Islet of Langerhans (tissue), 1 donor: ENCODE measurements around the gene KRT9.
"Not testable (repeated sequence)": the region's sequence is repeated elsewhere in the genome, so short reads cannot be mapped to it uniquely, and the experiment has no call there.

ENCODE experiments used
- FAIRE-seq: peaks from one replicate; lab custom pipeline; 2011; peaks lifted over from hg19 to GRCh38; lab: Jason Lieb, UNC

The KRT9 gene

GRCh38 chr17:41546819-41547218 lies 25.0 kb downstream of the KRT9 start:
- no peak for FAIRE-seq

GRCh38 chr17:41545829-41546410 lies 25.9 kb downstream of the KRT9 start:
- no peak for FAIRE-seq

GRCh38 chr17:41544935-41545334 lies 26.9 kb downstream of the KRT9 start:
- no peak for FAIRE-seq

DNA sequence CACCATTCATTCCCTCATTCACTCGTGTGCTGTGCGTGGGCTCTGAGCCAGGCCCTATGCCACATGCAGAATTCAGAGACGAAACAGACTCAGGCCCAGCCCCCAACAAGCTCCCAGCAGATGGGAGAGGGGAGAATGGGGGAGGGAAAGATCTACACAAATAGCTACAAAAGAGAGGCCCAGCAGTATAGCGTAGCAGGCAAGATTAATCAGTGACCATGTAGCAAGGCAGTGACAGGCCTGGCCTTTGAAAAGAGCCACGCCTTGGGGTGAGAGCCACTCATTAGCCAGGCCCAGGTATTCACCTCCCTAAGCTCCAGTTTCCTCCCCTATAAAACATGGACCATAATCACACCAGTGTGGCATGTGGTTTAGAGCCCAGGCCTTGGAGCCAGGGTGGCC lies 27.4 kb downstream of the KRT9 start:
- no peak for FAIRE-seq

DNA sequence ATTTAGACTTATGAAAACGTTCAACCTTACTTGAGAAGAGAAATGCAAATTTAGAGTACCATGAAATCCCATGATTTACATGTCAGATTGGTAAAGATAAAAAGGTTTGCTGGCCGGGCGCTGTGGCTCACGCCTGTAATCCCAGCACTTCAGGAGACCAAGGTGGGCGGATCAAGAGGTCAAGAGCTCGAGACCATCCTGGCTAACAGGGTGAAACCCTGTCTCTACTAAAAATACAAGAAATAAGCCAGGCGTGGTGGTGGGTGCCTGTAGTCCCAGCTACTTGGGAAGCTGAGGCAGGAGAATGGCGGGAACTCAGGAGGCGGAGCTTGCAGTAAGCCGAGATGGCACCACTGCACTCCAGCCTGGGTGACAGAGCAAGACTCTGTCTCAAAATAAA lies 29.1 kb downstream of the KRT9 start:
- not testable (repeated sequence) for FAIRE-seq

DNA sequence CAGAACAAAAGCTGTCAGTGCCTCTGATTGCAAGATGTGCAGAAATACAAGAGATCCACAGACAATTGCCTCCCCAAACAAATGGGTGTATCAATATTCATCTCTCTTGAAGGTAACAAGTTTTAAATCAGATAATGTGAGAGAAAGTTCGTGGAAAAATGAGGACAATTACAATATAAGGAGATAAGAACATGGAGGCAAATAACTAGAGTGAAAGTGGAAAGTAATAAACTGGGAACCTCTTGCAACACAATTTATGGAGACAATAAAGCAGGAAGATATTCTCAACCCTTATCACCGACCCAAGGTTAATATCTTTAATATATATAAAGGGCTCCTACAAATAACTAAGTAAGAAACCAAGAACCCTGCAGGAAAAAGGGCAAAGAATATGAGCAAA lies 29.5 kb downstream of the KRT9 start:
- FAIRE-seq, result no peak

DNA sequence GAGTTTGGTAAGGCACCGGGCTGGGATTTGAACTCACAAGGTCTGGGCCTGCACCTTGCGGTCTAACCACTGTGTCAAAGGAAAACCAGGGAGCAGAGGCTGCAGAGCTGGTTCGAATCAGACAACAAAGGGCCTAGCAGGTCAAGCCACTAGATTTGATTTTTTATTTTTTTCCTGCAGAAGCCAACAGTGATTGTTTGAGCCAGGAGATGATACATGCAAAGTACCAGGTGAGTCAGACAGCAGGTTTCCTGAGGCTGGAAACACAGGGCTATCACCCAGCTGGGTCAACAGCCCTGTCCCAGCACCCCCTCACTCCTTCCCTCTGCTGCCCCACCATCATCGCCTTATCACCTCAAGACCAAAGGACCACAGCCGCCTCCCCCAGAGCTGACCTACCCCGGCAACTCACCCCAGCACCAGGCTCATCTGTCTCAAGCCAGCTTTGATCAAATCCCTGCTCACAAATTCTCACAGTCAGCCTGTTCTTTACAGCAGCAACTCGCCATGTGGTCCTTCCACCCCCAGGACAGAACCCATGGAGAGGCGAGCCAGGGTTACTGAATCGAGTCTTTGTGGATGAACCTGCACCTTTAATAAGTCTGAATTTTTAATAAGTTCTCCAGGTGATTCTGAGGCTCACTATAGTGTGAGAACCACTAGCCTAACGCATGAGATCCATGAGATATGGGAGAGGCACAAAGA lies 30.8 kb downstream of the KRT9 start:
- no peak for FAIRE-seq

DNA sequence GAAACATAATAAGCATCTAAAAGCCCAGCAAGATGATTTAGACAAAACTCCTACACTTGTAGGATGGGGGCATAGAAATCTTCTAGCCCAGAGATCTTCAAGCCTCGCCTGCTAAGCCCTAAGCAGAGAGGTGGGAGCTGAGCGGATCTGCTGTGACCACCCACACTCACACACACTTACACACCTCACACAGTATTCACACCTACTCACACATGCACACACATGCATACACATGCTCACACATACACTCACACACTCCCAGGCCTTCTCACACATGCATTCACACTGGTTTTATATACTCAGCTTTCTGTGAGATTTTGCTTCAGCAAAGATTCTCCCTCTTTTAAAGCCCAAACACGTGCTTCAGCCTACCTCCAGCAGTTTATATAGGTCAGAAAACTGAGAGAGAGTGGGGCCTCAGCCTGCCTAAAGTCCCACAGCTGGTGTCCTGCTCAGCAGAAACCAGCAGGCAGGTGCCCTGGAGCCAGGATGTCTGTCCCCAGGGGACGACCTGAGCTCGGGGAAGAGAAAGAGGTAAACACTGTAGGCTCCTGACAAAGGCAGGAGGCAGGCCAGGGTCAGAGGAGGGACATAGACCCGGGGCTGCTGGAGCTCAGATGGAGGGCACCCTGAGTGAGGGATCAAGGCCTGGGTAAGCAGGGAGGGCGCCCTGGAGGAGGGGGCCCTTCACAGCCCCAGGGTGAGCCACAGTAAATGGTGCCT lies 31.7 kb downstream of the KRT9 start:
- FAIRE-seq, result no peak

- FAIRE-seq, result no peak
Observed at GRCh38 chr17:41539071-41539492, 32.8 kb downstream of the KRT9 start.

DNA sequence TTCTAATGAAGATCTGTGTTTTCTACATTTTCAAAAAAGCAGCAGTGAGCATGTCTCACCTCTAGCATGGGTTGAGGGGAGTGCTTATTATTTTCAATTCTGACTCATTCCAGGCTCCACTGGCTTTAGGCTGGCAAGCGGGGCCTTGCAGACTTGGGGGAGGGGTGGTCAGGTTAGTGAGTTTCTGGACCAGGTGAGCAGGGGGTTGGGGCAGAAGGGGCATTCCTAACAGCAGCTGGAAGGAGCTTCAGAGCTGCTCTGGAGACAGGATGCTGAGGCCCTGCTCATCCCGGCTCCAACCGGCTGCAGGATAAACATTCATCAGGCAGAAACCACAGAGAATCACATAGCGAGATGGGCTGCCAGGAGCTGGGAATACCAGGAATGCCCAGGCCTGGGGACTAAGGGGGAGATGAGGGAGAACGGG lies 33.3 kb downstream of the KRT9 start:
- no peak for FAIRE-seq

DNA sequence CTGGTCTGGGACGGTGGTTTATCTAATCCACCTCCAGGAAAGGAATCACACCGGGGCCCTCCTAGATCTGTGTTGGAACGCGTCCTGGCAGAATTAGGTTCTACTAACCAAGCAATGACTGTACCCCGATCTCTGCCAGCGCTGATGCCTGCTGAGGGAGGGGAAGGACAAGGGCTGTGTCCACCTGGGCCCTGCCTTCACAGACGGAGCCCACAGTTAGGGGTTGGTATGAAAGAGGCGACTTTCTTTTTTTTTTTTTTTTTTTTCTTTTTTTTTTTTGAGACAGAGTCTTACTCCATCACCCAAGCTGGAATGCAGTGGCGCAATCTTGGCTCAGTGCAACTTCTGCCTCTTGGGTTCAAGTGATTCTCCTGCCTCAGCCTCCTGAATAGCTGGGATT lies 33.9 kb downstream of the KRT9 start:
- no peak for FAIRE-seq

GRCh38 chr17:41537614-41537954 lies 34.3 kb downstream of the KRT9 start:
- no peak for FAIRE-seq

DNA sequence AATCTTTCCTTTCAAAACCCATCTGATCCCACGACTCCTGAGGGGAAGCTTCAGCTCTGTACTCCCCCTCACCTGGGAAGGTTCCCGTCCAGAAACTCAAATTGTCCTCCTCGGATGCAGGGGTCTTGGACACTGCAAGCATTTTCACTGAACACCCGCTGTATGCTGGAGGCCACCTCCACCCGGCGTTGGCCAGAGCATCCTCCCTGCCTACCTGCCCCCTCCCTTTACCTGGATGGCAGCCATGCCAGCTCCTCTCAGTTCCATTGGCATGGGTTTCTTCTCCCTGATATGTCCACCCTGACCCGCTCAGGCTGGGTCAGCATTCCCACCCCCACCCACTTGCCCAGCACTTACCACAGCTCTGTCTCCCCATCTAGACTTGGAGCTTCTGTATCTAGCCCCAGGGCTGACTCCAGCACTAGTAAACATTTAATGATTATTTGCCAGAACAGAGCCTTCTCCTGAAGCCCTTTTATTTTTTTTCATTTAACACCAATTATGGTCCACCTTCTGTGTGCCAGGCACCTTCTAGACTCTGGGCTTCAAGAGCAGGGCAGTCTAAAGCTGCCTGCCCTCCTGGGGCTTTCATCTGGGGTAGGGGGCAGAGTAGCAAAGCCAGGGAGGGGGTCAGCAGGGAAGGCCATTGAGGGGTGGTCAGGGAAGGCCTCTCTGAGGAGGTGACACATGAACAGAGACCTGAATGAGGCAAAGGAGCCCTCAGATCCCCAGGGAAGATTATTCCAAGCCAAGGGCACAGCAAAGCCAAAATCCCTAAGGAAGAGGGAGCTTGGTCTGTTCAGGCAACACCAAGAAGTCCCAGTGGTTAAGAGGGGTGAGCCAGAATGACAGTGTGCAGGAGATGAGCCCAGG lies 34.9 kb downstream of the KRT9 start:
- no peak for FAIRE-seq

DNA sequence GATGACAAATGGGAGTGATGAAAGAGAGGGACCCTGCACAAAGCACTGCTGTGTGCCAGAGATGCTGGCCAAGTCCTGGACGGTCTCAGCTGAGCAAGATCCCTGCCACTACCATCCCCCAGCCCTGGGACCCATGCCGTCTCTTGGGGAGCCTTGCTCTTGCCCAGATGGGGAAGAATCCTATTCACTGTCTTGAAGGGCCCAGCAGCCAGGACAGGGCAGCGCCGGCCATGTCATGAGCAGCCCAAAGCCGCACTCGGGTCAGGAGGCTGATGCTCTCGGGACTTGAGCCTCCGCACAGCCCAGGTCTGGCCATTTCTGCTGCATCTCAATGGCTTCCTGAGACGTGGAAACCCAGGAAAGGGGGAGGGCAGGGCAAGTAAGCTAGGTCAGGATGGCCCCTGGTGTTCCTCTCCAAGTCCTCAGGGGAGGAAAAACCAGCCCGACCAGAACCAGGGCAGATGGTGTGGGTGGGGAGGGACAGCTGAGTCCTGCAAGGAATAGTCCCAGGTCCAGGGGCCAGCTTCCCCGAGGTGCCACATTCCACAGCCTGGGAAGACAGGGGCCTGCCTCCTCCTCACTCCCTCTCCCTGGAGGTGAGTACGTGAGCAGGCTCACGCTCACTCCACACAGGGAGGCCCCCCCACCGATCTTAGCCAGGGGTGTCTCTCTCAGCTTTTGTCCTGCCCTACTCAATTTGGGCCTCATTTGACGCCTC lies 35.9 kb downstream of the KRT9 start:
- FAIRE-seq, result no peak

- FAIRE-seq, result no peak
Observed at GRCh38 chr17:41534899-41535546, 36.8 kb downstream of the KRT9 start.

DNA sequence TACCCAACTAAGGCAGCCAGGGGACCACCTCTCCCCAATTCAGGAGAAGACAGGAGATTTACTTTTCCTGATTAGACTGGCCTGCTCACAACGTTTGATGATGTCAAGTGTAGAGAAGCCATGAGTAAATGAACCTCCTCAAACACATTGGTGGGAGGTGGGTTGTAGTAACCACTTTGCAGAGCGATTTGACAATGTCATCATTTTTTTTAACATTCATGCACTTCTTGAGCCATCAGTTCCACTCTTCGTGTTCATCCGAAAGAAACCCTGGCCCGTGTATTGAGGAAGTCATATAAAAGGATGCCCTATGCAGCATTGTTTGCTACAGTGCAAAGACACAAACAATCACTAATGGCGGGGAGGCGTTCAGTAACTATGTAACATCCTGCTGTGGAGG lies 38.2 kb downstream of the KRT9 start:
- no peak for FAIRE-seq

DNA sequence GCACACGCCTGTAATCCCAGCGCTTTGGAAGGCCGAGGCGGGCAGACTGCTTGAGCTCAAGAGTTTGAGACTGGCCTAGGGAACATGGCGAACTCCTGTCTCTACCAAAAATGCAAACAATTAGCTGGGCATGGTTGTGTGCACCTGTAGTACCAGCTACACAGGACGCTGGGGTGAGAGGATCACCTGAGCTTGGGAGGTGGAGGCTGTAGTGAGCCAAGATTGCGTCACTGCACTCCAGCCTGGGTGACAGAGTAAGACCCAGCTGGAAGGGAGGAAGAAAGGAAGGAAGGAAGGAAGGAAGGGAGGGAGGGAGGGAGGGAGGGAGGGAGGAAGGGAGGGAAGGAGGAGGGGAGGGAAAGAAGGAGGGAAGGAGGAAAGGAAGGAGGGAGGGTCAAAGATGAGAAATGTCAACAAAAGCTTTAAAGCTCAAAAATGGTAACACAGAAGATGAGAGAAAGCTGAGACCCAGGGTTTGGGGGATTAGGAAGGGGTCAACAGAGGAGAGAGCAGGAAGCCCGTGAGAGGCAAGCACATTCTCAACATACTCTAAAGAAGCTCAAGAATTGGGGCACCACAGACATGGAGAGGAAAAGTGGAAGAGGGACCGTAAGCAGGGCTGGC lies 38.8 kb downstream of the KRT9 start:
- no peak for FAIRE-seq

DNA sequence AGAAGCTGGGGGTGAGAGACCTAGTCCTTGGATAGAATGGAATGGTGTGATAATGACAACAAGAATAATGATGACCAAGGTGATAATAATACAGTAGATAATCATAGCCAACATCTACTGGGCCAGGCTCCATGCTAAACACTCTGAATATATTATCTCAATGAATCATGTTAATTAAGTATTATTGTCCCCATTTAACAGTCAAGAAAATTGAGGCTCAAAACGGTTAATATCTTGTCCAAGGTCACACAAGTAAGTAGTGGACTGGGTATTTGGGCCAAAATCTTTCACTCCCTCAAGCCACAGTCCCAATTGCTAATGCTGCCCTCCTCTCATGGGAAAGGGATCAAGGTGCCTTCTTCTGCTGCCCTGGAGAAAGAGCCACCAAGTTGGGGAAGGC lies 39.9 kb downstream of the KRT9 start:
- FAIRE-seq, result no peak

- no peak for FAIRE-seq
Observed at GRCh38 chr17:41530062-41531048, 41.5 kb downstream of the KRT9 start.

DNA sequence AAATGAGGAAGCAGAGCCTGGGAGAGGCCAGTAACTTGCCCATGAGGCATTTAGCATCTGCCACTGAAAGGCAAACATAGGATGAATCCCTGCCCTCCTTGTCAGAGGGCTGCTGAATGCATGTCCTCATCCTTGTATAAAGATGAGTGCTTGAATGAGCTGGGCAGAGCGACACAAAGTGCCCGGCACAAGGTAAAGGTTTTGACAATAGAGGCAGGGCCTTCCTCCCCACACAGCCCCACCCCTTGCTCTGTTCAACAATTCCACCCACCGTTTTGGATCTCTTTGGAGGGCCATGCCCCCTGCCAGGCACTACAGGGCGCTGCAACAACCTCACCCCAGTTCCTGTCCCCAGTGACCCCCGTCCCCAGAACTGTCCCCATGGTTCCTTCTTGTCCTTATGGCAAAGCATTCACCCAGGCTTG lies 42.4 kb downstream of the KRT9 start:
- no peak for FAIRE-seq
